Pancreas (tissue), 10 donors: ENCODE measurements around the gene ZNF687. TPM values are rescaled to one million over a fixed set of nuclear protein-coding genes. Genes with fewer than 3 reads are reported as not detected.

Experiments used
- ATAC-seq, 4 donors: fragments of 200-7000 bp; cut with Tn5 transposase; one replicate each; pipeline versions ENCODE4 v1.8.0 to v1.9.1; 2020; ENCODE audit warnings: mild to moderate bottlenecking in 4 of 4, moderate library complexity in 4 of 4
- DNase-seq, 6 donors: peaks; one replicate each; pipeline ENCODE4 v3.0.0-alpha.2; 2020
- FAIRE-seq: peaks from 2 replicates; lab custom pipeline; 2012; peaks lifted over from hg19 to GRCh38; lab: Jason Lieb, UNC
- H3K27ac ChIP-seq, 4 donors: fragments of 200-600 bp; sonication (generic); 1 replicate in 3 of 4; 2 replicates in 1 of 4; pipeline versions ENCODE4 v1.5.0 to v1.8.0; 2020
- H3K27me3 ChIP-seq, 4 donors: fragments of 200-600 bp; one replicate each; pipeline ENCODE4 v1.8.0; 2021
- H3K36me3 ChIP-seq, 3 donors: fragments of 200-600 bp; sonication (generic) in 1 of 3; one replicate each; pipeline versions ENCODE4 v1.5.0 to v1.8.0; 2020 to 2021
- H3K4me1 ChIP-seq, 3 donors: fragments of 200-600 bp; one replicate each; pipeline ENCODE4 v1.8.0; 2021
- H3K4me3 ChIP-seq, 4 donors: fragments of 200-600 bp; sonication (generic) in 2 of 4; one replicate each; pipeline versions ENCODE4 v1.5.0 to v1.8.0; 2020 to 2021
- H3K9me3 ChIP-seq, 4 donors: fragments of 200-600 bp; one replicate each; pipeline ENCODE4 v1.8.0; 2021
- CTCF ChIP-seq, 4 donors: fragments of 200-600 bp; sonication (generic) in 3 of 4; IDR thresholded peaks; one replicate each; pipeline versions ENCODE4 v1.5.0 to v1.8.0; 2021; ENCODE audit warnings: antibody characterized with exemption in 4 of 4
- WGBS, 2 donors: extraction: QIAGEN DNeasy Blood & Tissue Kit; methylation state at CpG; one replicate each; pipeline ENCODE4 v1.1.7; 2013; 5-methylcytosine and 5-hydroxymethylcytosine counted together
- intact Hi-C, 3 donors: fragments of 100-400 bp; cut with DNase I; formaldehyde crosslinking; loops; one replicate each; pipeline versions ENCODE4 v1.11.1 to v1.14.2; 2022
- polyA plus RNA-seq, 2 donors: library from polyadenylated mRNA; stranded (reverse); fragments of 200-250 nt; gene quantifications; one replicate each; pipeline ENCODE4 v1.2.3, GENCODE V29; 2013
- total RNA-seq, 6 donors: library from RNA; stranded (reverse); fragmentation: NEBNext Ultra II Directional in 4 of 6; extraction: Animal tissue kit (Norgen Biotek cat#: 25700) in 4 of 6; gene quantifications; one replicate each; pipeline versions ENCODE4 v1.2.1 to v1.2.4, GENCODE V29; 2021 to 2023
- donor health status: healthy with polysubstance abuse.
- donor health status: DM: no; HTN: no; CAD: no; lungs with moderate emphysema.
- donor health status: DM: no; HTN: no; CAD: no.
- donor health status: control.
- donor health status: control.
- donor health status: Bipolar disorder and iron deficiency.
- donor health status: DM: yes; HTN: yes; CAD: no.
- donor health status: DM: no; HTN: no; CAD: no.
- donor health status: DM: no; HTN: no; CAD: no.
- donor health status: DM: yes; HTN: yes; CAD: no.

ZNF687 gene
- total and polyA plus RNA-seq, 8 donors = 9.8 to 23.4 (median 16.3) TPM

- Histone ChIP-seq H3K36me3 (peaks cover 0 to 16% (median 4%) of the 10 kb centered on the region in 3 donors), H3K27me3 (no peaks in the 10 kb centered on the region), H3K9me3 (no peaks in the 10 kb centered on the region), H3K4me1 (peaks cover 0 to 13% (median 3%) of the 10 kb centered on the region in 3 donors), H3K4me3 (no peak overlapping the region), H3K27ac (no peak overlapping the region)
- 48 to 57% methylated on average over 3 of the region's 3 CpGs for WGBS, 2 donors
- intact Hi-C loops = no loop called here
- no peak for TF ChIP-seq CTCF (IDR thresholded peaks at IDR 0.05)
- ATAC-seq (peak; percentile 42 to 72 (median 60)), FAIRE-seq (no peak), DNase-seq (peak in 3 of 6 donors; percentile 44 to 61 (median 59))
Observed at GRCh38 chr1:151314137-151314875, 32.2 kb downstream of the ZNF687 start.

GRCh38 chr1:151315565-151316235, 33.6 kb downstream of the ZNF687 start:
- intact Hi-C loops = no loop called here

GRCh38 chr1:151318975-151319374, 36.9 kb downstream of the ZNF687 start:
- WGBS, 2 donors = 75 to 79% methylated on average over 3 of the region's 3 CpGs
- Histone ChIP-seq H3K27me3 (no peaks in the 10 kb centered on the region), H3K4me3 (no peak overlapping the region), H3K4me1 (peaks cover 0 to 2% (median 1%) of the 10 kb centered on the region in 3 donors), H3K9me3 (no peaks in the 10 kb centered on the region), H3K36me3 (peaks cover 0 to 10% (median 4%) of the 10 kb centered on the region in 3 donors), H3K27ac (no peak overlapping the region)
- intact Hi-C loops = no loop called here
- ATAC-seq (no peak), FAIRE-seq (no peak), DNase-seq (no peak)
- TF ChIP-seq CTCF (IDR thresholded peaks at IDR 0.05) = no peak

More at GRCh38 chr1:151315565-151316235, 33.6 kb downstream of the ZNF687 start:
- no peak for TF ChIP-seq CTCF (IDR thresholded peaks at IDR 0.05)
- FAIRE-seq = no peak
- Histone ChIP-seq H3K4me1 (peaks cover 0 to 13% (median 3%) of the 10 kb centered on the region in 3 donors), H3K36me3 (peaks cover 0 to 18% (median 4%) of the 10 kb centered on the region in 3 donors), H3K27me3 (no peaks in the 10 kb centered on the region), H3K4me3 (no peak overlapping the region), H3K27ac (no peak overlapping the region), H3K9me3 (no peaks in the 10 kb centered on the region)
- ATAC-seq = no peak
- 90 to 93% methylated on average over 17 of the region's 17 CpGs for WGBS, 2 donors
- DNase-seq = no peak

GRCh38 chr1:151324390-151324930, 42.4 kb downstream of the ZNF687 start:
- no peak overlapping the region for H3K27ac ChIP-seq
- H3K27me3 ChIP-seq = no peaks in the 10 kb centered on the region
- peaks cover 0 to 20% (median 11%) of the 10 kb centered on the region in 3 donors for H3K4me1 ChIP-seq
- ATAC-seq = no peak
- no peaks in the 10 kb centered on the region for H3K9me3 ChIP-seq
- intact Hi-C loops = no loop called here
- DNase-seq = no peak
- H3K4me3 ChIP-seq = no peak overlapping the region
- no peak for FAIRE-seq
- H3K36me3 ChIP-seq = peaks cover 0 to 3% (median 3%) of the 10 kb centered on the region in 3 donors
- TF ChIP-seq CTCF (IDR thresholded peaks at IDR 0.05) = no peak
- WGBS, 2 donors = 72 to 74% methylated on average over 4 of the region's 4 CpGs
